Mucosa of rectum (tissue), 2 donors: Measurements from ENCODE around the gene SMG6.
"Not testable (repeated sequence)": the region's sequence is repeated elsewhere in the genome, so short reads cannot be mapped to it uniquely, and the experiment has no call there.

Source experiments
- H3K27ac ChIP-seq, 2 donors: one replicate each; pipeline ENCODE4 v1.7.0; 2013; ENCODE audit warnings: inconsistent platforms in 2 of 2, low read depth in 2 of 2, low read length in 2 of 2
- H3K27me3 ChIP-seq, 2 donors: one replicate each; pipeline ENCODE4 v1.7.0; 2013; ENCODE audit warnings: low read length in 2 of 2; ENCODE audit not compliant: control insufficient read depth in 2 of 2, insufficient read depth in 2 of 2
- H3K36me3 ChIP-seq, 2 donors: one replicate each; pipeline ENCODE4 v1.7.0; 2013; ENCODE audit warnings: low read length in 2 of 2; ENCODE audit not compliant: control insufficient read depth in 2 of 2, insufficient read depth in 2 of 2
- H3K4me1 ChIP-seq, 2 donors: one replicate each; pipeline ENCODE4 v1.7.0; 2013; ENCODE audit warnings: low read length in 2 of 2, mild to moderate bottlenecking in 1 of 2; ENCODE audit not compliant: control insufficient read depth in 2 of 2, insufficient read depth in 2 of 2
- H3K4me3 ChIP-seq, 2 donors: one replicate each; pipeline ENCODE4 v1.7.0; 2013; ENCODE audit warnings: low read length in 2 of 2
- H3K9ac ChIP-seq, 2 donors: one replicate each; pipeline ENCODE4 v1.7.0; 2013; ENCODE audit warnings: low read length in 2 of 2, low read depth in 1 of 2, mild to moderate bottlenecking in 1 of 2
- H3K9me3 ChIP-seq, 2 donors: one replicate each; pipeline ENCODE4 v1.7.0; 2013; ENCODE audit warnings: low read length in 2 of 2; ENCODE audit not compliant: control insufficient read depth in 2 of 2
- donor health status: healthy.
- donor health status: Normal muscosa, but diverticular disease.

Gene SMG6

DNA sequence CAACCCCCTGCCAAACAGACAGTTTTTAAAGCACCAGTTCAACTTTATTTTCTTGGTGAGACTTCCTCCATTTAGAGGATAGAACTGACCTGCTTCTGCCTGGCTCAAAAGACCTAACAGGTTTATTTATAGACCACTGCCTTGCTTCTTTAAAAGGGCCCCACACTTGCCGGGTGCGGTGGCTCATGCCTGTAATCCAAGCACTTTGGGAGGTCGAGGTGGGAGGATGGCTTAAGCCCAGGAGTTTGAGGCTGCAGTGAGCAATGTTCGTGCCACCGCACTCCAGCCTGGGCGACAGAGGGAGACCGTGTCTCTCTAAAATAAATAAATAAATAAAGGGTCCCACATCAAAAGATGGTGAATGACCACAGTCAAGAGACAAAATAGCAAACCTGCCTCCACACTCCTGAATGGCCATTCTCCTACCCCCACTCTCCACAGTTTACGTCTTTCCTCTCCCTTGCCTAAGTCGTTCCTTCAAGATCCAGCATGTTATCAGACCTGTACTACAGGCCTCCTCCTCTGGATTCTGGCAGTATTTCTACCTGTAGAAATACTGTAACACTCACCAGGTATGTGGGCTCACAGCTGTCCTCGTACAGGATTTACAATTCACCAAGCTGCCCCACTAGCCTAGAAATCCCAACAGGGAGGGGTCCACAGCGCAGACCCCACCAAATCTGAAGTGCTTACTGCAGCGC lies 95.6 kb downstream of the SMG6 start:
- Histone ChIP-seq H3K9ac (no peak overlapping the region), H3K4me3 (no peak overlapping the region), H3K9me3 (no peaks in the 10 kb centered on the region), H3K27ac (no peak overlapping the region), H3K36me3 (no peaks in the 10 kb centered on the region), H3K27me3 (no peaks in the 10 kb centered on the region), H3K4me1 (no peaks in the 10 kb centered on the region)

DNA sequence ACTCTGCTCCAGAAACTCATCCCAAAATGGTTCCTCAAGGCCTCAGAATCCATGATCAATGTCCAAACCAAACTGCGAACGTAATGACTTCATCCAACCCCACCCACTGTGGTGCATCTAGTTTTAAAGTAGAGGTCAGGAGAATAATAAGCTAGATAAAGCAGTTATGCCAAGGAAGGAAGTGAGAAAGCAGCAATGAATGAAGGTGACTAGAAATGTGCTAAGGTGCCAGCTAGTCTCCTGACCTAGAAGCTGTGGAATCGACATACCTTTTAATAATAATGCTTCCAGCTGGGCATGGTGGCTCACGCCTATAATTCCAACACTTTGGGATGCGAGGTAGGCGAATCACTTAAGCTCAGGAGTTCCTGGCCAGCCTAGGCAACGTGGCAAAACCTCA lies 99.2 kb downstream of the SMG6 start:
- peaks cover 0 to 6% of the 10 kb centered on the region in 2 donors for H3K36me3 ChIP-seq
- H3K4me1 ChIP-seq: no peaks in the 10 kb centered on the region
- no peak overlapping the region for H3K27ac ChIP-seq
- no peak overlapping the region for H3K9ac ChIP-seq
- no peaks in the 10 kb centered on the region for H3K27me3 ChIP-seq
- no peaks in the 10 kb centered on the region for H3K9me3 ChIP-seq
- no peak overlapping the region for H3K4me3 ChIP-seq

DNA sequence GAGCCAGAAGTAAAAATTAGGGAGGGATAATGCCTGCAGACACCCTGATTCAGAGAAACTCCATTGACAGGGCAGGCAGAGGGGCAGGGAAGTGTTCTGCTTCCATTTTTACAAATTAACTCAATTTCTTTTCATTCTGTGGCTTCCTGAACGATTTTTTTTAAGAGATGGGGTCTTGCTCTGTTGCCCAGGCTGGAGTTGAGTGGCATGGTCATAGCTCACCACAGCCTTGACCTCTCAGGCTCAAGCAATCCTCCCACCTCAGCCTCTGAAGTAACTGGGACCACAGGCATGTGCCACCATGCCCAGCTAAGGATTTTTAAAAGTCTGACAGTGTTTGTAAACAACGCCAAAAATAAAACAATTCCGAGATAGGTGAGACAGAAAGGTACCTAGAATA lies 99.8 kb downstream of the SMG6 start:
- no peaks in the 10 kb centered on the region for H3K9me3 ChIP-seq
- H3K9ac ChIP-seq: no peak overlapping the region
- H3K4me1 ChIP-seq: no peaks in the 10 kb centered on the region
- H3K27ac ChIP-seq: no peak overlapping the region
- H3K36me3 ChIP-seq: peaks cover 0 to 6% of the 10 kb centered on the region in 2 donors
- no peaks in the 10 kb centered on the region for H3K27me3 ChIP-seq
- H3K4me3 ChIP-seq: no peak overlapping the region

DNA sequence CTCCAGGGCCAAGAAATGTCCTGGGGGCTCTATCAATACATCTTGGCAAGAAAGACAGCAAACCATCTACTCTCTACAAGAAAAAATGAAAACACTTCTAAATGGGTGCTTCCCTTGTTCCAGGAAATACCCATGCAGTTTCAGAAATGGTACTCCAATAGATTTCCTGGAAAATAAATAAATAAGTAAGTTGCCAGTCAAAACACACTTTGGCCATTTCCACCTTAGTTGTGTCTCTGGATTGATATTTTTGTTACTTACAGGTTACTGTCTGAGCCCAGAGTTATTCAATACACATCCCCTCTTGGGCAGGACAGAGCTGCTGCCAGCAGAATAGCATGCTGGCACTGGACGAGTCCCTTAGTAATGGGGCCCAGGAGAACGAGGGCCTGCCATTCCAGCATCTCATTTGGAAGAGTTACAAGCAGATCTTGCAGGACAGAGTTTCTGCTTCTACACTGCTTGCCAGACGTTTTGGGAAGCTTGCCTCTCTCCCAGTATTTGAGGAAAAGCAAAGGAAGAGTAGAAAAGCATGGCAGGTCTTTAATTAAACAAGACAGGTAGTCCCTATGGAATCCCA lies 100.5 kb downstream of the SMG6 start:
- no peak overlapping the region for H3K4me3 ChIP-seq

GRCh38 chr17:2202302-2202995 lies 101.1 kb downstream of the SMG6 start:
- peaks cover 0 to 6% of the 10 kb centered on the region in 2 donors for H3K36me3 ChIP-seq
- no peaks in the 10 kb centered on the region for H3K9me3 ChIP-seq
- no peaks in the 10 kb centered on the region for H3K27me3 ChIP-seq
- H3K27ac ChIP-seq: no peak overlapping the region
- H3K9ac ChIP-seq: no peak overlapping the region
- H3K4me1 ChIP-seq: no peaks in the 10 kb centered on the region
- H3K4me3 ChIP-seq: no peak overlapping the region

More for the DNA sequence above, 100.5 kb downstream of the SMG6 start:
- Histone ChIP-seq H3K36me3 (peaks cover 0 to 6% of the 10 kb centered on the region in 2 donors), H3K9ac (no peak overlapping the region), H3K27ac (no peak overlapping the region), H3K4me1 (no peaks in the 10 kb centered on the region), H3K9me3 (no peaks in the 10 kb centered on the region), H3K27me3 (no peaks in the 10 kb centered on the region)

DNA sequence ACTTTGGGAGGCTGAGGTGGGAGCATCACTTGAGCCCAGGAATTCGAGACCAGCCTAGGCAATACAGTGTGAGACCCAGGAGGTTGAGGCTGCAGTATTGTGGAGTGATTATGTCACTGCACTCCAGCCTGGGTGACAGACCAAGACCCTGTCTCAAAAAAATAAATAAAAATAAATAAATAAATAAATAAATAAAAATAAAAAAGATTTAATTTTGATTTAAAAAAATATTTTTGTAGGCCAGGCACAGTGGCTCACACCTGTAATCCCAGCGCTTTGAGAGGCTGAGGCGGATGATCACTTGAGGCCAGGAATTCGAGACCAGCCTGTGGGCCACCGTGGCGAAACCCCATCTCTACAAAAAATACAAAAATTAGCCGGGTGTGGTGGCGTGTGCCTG lies 104.2 kb downstream of the SMG6 start:
- not testable (repeated sequence) for H3K4me1 ChIP-seq, H3K9me3 ChIP-seq, H3K27me3 ChIP-seq, H3K36me3 ChIP-seq, H3K9ac ChIP-seq, H3K27ac ChIP-seq, H3K4me3 ChIP-seq

DNA sequence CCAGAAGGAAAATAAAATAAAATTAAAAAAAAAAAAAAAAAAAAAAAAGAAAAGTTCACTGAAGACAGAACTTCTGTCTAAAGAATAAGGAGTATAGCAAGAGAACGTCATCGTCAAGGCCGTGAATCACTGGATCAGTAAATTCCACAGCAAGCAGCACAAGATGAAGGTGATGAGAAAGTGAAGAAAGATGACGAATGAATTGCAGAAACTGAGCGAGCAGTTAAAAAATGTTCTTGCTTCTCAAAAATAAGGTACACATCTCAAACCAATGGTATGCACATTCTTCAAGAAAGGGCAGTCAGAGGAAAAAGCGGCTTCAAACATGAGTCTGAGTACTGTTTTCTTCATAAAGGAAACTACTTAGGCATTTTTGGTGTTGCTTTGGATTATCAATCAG lies 104.7 kb downstream of the SMG6 start:
- H3K4me3 ChIP-seq: no peak overlapping the region
- H3K36me3 ChIP-seq: peaks cover 2 to 8% of the 10 kb centered on the region in 2 donors
- no peak overlapping the region for H3K27ac ChIP-seq
- H3K4me1 ChIP-seq: no peaks in the 10 kb centered on the region
- no peaks in the 10 kb centered on the region for H3K9me3 ChIP-seq
- no peaks in the 10 kb centered on the region for H3K27me3 ChIP-seq
- H3K9ac ChIP-seq: no peak overlapping the region

DNA sequence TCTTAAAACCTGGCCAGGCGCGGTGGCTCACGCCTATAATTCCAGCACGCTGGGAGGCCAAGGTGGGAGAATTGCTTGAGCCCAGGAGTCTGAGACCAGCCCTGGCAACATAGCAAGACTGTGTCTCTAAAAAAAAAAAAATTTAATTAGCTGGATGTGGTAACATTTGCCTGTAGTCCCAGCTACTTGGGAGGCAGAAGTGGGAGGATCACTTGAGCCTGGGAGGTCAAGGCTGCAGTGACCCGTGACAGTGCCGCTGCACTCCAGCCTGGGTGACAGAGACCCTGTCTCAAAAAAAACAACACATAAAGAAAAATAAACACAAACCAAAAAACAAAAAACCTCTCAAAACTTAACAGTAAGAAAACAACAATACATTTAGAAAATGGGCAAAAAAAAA lies 106.3 kb downstream of the SMG6 start:
- Histone ChIP-seq H3K4me1 (peaks cover 0 to 4% of the 10 kb centered on the region in 2 donors), H3K9me3 (no peaks in the 10 kb centered on the region), H3K27ac (no peak overlapping the region), H3K27me3 (no peaks in the 10 kb centered on the region), H3K4me3 (no peak overlapping the region), H3K9ac (no peak overlapping the region), H3K36me3 (peaks cover 3 to 5% of the 10 kb centered on the region in 2 donors)

GRCh38 chr17:2195729-2196128 lies 107.9 kb downstream of the SMG6 start:
- Histone ChIP-seq H3K9ac (no peak overlapping the region), H3K4me3 (no peak overlapping the region), H3K36me3 (peaks cover 3 to 7% of the 10 kb centered on the region in 2 donors), H3K9me3 (no peaks in the 10 kb centered on the region), H3K27ac (no peak overlapping the region), H3K4me1 (peaks cover 0 to 4% of the 10 kb centered on the region in 2 donors), H3K27me3 (no peaks in the 10 kb centered on the region)

DNA sequence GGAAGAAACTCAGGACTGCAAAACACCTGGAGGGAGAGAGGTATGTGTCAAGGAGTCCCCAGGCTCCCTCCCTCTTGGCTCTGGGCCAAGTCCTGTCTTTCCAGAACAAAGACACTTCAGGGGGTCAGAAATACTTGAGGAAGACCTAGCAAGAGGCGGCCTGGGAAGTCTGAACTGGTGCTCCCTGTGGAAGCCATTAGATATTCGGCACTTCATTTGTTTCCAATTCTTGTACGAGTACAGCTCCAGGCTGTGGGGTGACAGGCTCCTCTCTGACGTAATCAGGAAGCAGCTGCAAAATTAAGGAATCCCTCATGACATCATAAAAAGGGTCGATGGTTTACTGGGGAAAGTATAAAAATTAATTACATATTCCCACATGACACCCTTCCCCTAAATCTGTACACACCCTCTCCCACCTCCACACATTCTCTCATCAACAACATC lies 108.7 kb downstream of the SMG6 start:
- Histone ChIP-seq H3K9me3 (no peaks in the 10 kb centered on the region), H3K27me3 (no peaks in the 10 kb centered on the region), H3K4me1 (peaks cover 2 to 10% of the 10 kb centered on the region in 2 donors), H3K27ac (no peak overlapping the region), H3K9ac (no peak overlapping the region), H3K36me3 (peaks cover 3 to 7% of the 10 kb centered on the region in 2 donors), H3K4me3 (no peak overlapping the region)
